Pancreas (tissue), 10 donors: ENCODE data around the gene EDA2R. TPM values are rescaled to one million over a fixed set of nuclear protein-coding genes. Genes with fewer than 3 reads are reported as not detected.

Experiments
- ATAC-seq, 4 donors: fragments of 200-7000 bp; cut with Tn5 transposase; one replicate each; pipeline versions ENCODE4 v1.8.0 to v1.9.1; 2020; ENCODE audit warnings: mild to moderate bottlenecking in 4 of 4, moderate library complexity in 4 of 4
- DNase-seq, 6 donors: peaks; one replicate each; pipeline ENCODE4 v3.0.0-alpha.2; 2020
- FAIRE-seq: peaks from 2 replicates; lab custom pipeline; 2012; peaks lifted over from hg19 to GRCh38; lab: Jason Lieb, UNC
- H3K27ac ChIP-seq, 4 donors: fragments of 200-600 bp; sonication (generic); 1 replicate in 3 of 4; 2 replicates in 1 of 4; pipeline versions ENCODE4 v1.5.0 to v1.8.0; 2020
- H3K27me3 ChIP-seq, 4 donors: fragments of 200-600 bp; one replicate each; pipeline ENCODE4 v1.8.0; 2021
- H3K36me3 ChIP-seq, 3 donors: fragments of 200-600 bp; sonication (generic) in 1 of 3; one replicate each; pipeline versions ENCODE4 v1.5.0 to v1.8.0; 2020 to 2021
- H3K4me1 ChIP-seq, 3 donors: fragments of 200-600 bp; one replicate each; pipeline ENCODE4 v1.8.0; 2021
- H3K4me3 ChIP-seq, 4 donors: fragments of 200-600 bp; sonication (generic) in 2 of 4; one replicate each; pipeline versions ENCODE4 v1.5.0 to v1.8.0; 2020 to 2021
- H3K9me3 ChIP-seq, 4 donors: fragments of 200-600 bp; one replicate each; pipeline ENCODE4 v1.8.0; 2021
- CTCF ChIP-seq, 4 donors: fragments of 200-600 bp; sonication (generic) in 3 of 4; IDR thresholded peaks; one replicate each; pipeline versions ENCODE4 v1.5.0 to v1.8.0; 2021; ENCODE audit warnings: antibody characterized with exemption in 4 of 4
- WGBS, 2 donors: extraction: QIAGEN DNeasy Blood & Tissue Kit; methylation state at CpG; one replicate each; pipeline ENCODE4 v1.1.7; 2013; 5-methylcytosine and 5-hydroxymethylcytosine counted together
- intact Hi-C, 3 donors: fragments of 100-400 bp; cut with DNase I; formaldehyde crosslinking; loops; one replicate each; pipeline versions ENCODE4 v1.11.1 to v1.14.2; 2022
- polyA plus RNA-seq, 2 donors: library from polyadenylated mRNA; stranded (reverse); fragments of 200-250 nt; gene quantifications; one replicate each; pipeline ENCODE4 v1.2.3, GENCODE V29; 2013
- total RNA-seq, 6 donors: library from RNA; stranded (reverse); fragmentation: NEBNext Ultra II Directional in 4 of 6; extraction: Animal tissue kit (Norgen Biotek cat#: 25700) in 4 of 6; gene quantifications; one replicate each; pipeline versions ENCODE4 v1.2.1 to v1.2.4, GENCODE V29; 2021 to 2023
- donor health status: healthy with polysubstance abuse.
- donor health status: DM: no; HTN: no; CAD: no; lungs with moderate emphysema.
- donor health status: DM: no; HTN: no; CAD: no.
- donor health status: control.
- donor health status: control.
- donor health status: Bipolar disorder and iron deficiency.
- donor health status: DM: yes; HTN: yes; CAD: no.
- donor health status: DM: no; HTN: no; CAD: no.
- donor health status: DM: no; HTN: no; CAD: no.
- donor health status: DM: yes; HTN: yes; CAD: no.

Gene EDA2R
- total and polyA plus RNA-seq, 8 donors, result 0.46 to 3.2 (median 1.0) TPM

GRCh38 chrX:66579219-66579618, 59.7 kb downstream of the EDA2R start:
- 13 to 23% methylated on average over 1 of the region's 1 CpG for WGBS, 2 donors
- Histone ChIP-seq H3K4me3 (no peak overlapping the region), H3K9me3 (peaks cover 0 to under 1% (median 0%) of the 10 kb centered on the region in 4 donors), H3K36me3 (no peaks in the 10 kb centered on the region), H3K4me1 (no peaks in the 10 kb centered on the region), H3K27me3 (peaks cover 0 to 6% (median 0%) of the 10 kb centered on the region in 4 donors), H3K27ac (no peak overlapping the region)
- DNase-seq, result no peak
- ATAC-seq, result no peak
- peak; percentile 47 for FAIRE-seq
- no peak for TF ChIP-seq CTCF (IDR thresholded peaks at IDR 0.05)
- intact Hi-C loops, result no loop called here

- ATAC-seq, result no peak
- no peak for DNase-seq
- no peak for FAIRE-seq
- no peak overlapping the region for H3K27ac ChIP-seq
- H3K4me1 ChIP-seq, result no peaks in the 10 kb centered on the region
- no peaks in the 10 kb centered on the region for H3K36me3 ChIP-seq
- intact Hi-C loops, result no loop called here
- no peaks in the 10 kb centered on the region for H3K27me3 ChIP-seq
- no peak overlapping the region for H3K4me3 ChIP-seq
- TF ChIP-seq CTCF (IDR thresholded peaks at IDR 0.05), result no peak
- no peaks in the 10 kb centered on the region for H3K9me3 ChIP-seq
Observed at GRCh38 chrX:66553973-66554372, 84.9 kb downstream of the EDA2R start.

- Histone ChIP-seq H3K27me3 (peaks cover 0 to 4% (median 0%) of the 10 kb centered on the region in 4 donors), H3K36me3 (no peaks in the 10 kb centered on the region), H3K4me1 (no peaks in the 10 kb centered on the region), H3K4me3 (no peak overlapping the region), H3K27ac (no peak overlapping the region), H3K9me3 (no peaks in the 10 kb centered on the region)
- FAIRE-seq, result no peak
- no peak for ATAC-seq
- intact Hi-C loops, result no loop called here
- TF ChIP-seq CTCF (IDR thresholded peaks at IDR 0.05), result no peak
- no peak for DNase-seq
Observed at GRCh38 chrX:66547847-66548369, 91.0 kb downstream of the EDA2R start.
